Activated T-cell treated with anti-CD3 and anti-CD28 coated beads for 1 hour (primary cell): ENCODE results near the gene HDAC4.

ENCODE experiments used
- DNase-seq: peaks from one replicate; pipeline ENCODE4 v3.0.0-alpha.2; 2020; ENCODE audit warnings: low read depth

Gene HDAC4

GRCh38 chr2:239397931-239398471, 2.8 kb downstream of the HDAC4 start:
- DNase-seq, result no peak

- peak; percentile 26 for DNase-seq
These were observed 3.7 kb downstream of the HDAC4 start for GRCh38 chr2:239396881-239397681.

- no peak for DNase-seq
These were observed 5.3 kb downstream of the HDAC4 start for GRCh38 chr2:239395524-239395923.

GRCh38 chr2:239394978-239395377, 5.8 kb downstream of the HDAC4 start:
- no peak for DNase-seq

- DNase-seq, result no peak
These were observed 6.4 kb downstream of the HDAC4 start for GRCh38 chr2:239394346-239394945.

GRCh38 chr2:239393941-239394340, 6.9 kb downstream of the HDAC4 start:
- no peak for DNase-seq

- DNase-seq, result no peak
These were observed 7.4 kb downstream of the HDAC4 start for GRCh38 chr2:239393388-239393940.

GRCh38 chr2:239392688-239393387, 8.0 kb downstream of the HDAC4 start:
- DNase-seq, result no peak

- DNase-seq, result no peak
These were observed 8.8 kb downstream of the HDAC4 start for GRCh38 chr2:239392072-239392357.

GRCh38 chr2:239391286-239392071, 9.3 kb downstream of the HDAC4 start:
- no peak for DNase-seq

- no peak for DNase-seq
These were observed 10.1 kb downstream of the HDAC4 start for GRCh38 chr2:239390546-239391285.

- no peak for DNase-seq
These were observed 11.1 kb downstream of the HDAC4 start for GRCh38 chr2:239389414-239390329.

GRCh38 chr2:239388236-239389151, 12.3 kb downstream of the HDAC4 start:
- no peak for DNase-seq

- DNase-seq, result no peak
These were observed 13.0 kb downstream of the HDAC4 start for GRCh38 chr2:239387811-239388210.

GRCh38 chr2:239386872-239387445, 13.9 kb downstream of the HDAC4 start:
- DNase-seq, result no peak

GRCh38 chr2:239386001-239386670, 14.7 kb downstream of the HDAC4 start:
- no peak for DNase-seq

GRCh38 chr2:239385096-239386000, 15.5 kb downstream of the HDAC4 start:
- no peak for DNase-seq
